B cell (primary cell): Measurements from ENCODE around the gene PITPNM3.

Experiments used
- EZH2 ChIP-seq: IDR thresholded peaks from 2 replicates; pipeline ENCODE4 v1.6.1; 2012; ENCODE audit warnings: borderline replicate concordance, low read depth, mild to moderate bottlenecking, moderate library complexity, low read length; ENCODE audit not compliant: insufficient read depth, poor library complexity, severe bottlenecking
- TF ChIP-seq, protein P1 (sequence below): fragments of 200-600 bp; IDR thresholded peaks from one replicate; pipeline ENCODE4 v1.8.0; 2022; ENCODE audit warnings: antibody characterized with exemption, mild to moderate bottlenecking

DNA sequence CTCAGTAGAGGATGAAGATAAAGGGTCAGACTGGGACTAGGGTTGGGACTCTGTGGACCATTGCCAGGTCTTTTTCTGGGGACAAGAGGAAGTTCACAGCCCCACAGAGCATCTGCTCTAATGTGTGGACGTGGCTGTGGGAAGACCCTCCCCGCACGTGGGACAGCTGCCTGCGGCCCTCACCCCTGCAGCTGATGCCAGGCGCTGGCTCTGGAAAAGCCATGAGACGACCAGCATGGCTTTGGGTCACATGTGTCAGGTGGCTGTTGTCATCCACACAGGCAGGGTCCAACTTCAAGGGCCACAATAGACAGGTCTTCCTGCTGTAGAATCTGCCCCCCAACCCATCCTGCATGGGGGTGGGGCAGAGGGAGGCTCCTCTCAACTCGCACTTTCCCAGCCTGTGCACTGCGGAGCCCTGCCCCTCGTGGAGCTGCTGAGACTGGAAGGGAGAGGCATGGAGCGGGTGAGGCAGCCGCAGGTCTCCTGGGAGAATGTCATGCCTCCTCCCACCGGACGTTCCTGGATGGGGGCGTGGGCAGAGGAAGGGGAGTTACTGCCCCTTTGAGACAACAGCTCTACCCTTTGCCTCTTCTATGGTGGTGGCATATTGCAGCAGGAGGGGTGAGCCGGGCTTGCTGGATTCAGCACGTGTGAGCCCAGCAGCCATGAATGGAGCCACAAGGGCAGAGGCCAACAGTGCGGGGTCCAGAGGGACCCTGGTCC is 58.7 kb downstream of the PITPNM3 start:
- no peak for TF ChIP-seq EZH2
- TF ChIP-seq, protein P1, sequence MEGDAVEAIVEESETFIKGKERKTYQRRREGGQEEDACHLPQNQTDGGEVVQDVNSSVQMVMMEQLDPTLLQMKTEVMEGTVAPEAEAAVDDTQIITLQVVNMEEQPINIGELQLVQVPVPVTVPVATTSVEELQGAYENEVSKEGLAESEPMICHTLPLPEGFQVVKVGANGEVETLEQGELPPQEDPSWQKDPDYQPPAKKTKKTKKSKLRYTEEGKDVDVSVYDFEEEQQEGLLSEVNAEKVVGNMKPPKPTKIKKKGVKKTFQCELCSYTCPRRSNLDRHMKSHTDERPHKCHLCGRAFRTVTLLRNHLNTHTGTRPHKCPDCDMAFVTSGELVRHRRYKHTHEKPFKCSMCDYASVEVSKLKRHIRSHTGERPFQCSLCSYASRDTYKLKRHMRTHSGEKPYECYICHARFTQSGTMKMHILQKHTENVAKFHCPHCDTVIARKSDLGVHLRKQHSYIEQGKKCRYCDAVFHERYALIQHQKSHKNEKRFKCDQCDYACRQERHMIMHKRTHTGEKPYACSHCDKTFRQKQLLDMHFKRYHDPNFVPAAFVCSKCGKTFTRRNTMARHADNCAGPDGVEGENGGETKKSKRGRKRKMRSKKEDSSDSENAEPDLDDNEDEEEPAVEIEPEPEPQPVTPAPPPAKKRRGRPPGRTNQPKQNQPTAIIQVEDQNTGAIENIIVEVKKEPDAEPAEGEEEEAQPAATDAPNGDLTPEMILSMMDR: no peak
